ENCODE measurements around the gene ZNF846. TPM values are rescaled to one million over a fixed set of nuclear protein-coding genes. Genes with fewer than 3 reads are reported as not detected.
"Not testable (repeated sequence)": the region's sequence is repeated elsewhere in the genome, so short reads cannot be mapped to it uniquely, and the experiment has no call there.

Gene ZNF846
- total RNA-seq, 2 donors from 2014 or later: 13.5 to 18.2 TPM

- intact Hi-C loops (cut with DNase I): loop anchor here in 1 of 2 donors (10.0 kb wide), 2 partner anchors 162 to 472 kb away; partner anchors contain the start of gene ZNF561
- DNase-seq (ENCODE audit: low spot score): peak; percentile 34
These were observed 18.3 kb upstream of the ZNF846 start for GRCh38 chr19:9786819-9787218.

DNA sequence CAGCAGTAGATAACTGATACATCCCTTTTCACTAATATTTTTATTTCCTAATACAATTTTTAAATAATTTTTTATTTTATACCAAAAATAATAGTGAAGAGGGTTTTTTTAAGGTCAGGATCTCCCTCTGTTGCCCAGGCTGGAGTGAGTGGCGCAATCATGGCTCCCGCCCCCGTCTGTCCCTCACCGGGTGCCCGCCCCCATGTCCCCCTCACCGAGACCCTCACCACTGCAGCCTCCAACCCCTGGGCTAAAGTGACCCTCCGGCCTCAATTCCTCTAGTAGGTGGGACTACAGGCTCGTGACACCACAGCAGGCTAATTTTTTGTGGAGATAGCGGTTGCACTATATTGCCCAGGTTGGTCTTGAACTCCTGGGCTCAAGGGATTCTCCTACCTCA lies 17.8 kb upstream of the ZNF846 start:
- peak; percentile 75 for DNase-seq (ENCODE audit: low spot score)
- intact Hi-C loops (cut with DNase I): loop anchor here in 1 of 2 donors (10.0 kb wide), 2 partner anchors 162 to 472 kb away; partner anchors contain the start of gene ZNF561

DNA sequence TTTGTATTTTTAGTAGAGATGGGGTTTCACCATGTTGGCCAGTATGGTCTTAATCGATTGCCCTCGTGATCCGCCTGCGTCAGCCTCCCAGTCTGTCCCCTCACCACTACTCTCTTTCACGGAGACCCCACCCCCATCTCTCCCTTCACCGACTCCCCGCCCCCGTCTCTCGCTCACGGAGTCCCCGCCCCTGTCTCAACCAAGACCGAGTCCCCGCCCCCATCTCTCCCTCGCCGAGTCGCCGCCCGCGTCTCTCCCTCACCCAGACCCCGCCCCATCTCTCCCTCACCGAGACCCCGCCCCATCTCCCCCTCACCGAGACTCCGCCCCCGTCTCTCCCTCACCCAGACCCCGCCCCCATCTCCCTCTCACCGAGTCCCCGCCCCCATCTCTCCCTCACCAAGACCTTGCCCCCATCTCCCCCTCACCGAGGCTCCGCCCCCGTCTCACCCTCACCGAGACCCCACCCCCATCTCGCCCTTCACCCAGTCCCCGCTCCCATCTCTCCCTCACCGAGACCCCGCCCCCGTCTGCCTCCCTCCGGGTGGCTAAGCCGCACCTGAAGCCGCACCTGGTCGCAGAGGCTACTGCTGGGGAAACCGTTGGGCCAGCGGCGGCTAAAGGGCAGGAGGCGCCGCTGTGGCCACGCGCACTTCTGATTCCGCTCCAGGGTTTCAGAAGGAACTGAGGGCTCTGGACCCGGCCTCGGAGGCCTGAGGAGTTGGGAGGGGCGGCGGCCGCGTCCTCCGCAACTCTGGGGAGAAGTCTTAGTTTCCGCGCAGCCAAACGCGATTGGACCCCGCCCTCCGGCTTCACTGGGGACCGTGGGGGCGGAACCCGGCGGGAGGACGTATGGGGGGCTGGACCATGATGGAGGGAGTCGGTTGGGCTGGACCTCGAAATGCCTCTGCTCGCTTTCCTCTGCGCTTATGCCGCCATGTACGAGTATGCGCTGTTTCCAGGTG lies 17.1 kb upstream of the ZNF846 start:
- intact Hi-C loops (cut with DNase I): loop anchor here in 1 of 2 donors (10.0 kb wide), 2 partner anchors 161 to 471 kb away; partner anchors contain the start of gene ZNF561
- peak; percentile 99 for DNase-seq (ENCODE audit: low spot score)

DNA sequence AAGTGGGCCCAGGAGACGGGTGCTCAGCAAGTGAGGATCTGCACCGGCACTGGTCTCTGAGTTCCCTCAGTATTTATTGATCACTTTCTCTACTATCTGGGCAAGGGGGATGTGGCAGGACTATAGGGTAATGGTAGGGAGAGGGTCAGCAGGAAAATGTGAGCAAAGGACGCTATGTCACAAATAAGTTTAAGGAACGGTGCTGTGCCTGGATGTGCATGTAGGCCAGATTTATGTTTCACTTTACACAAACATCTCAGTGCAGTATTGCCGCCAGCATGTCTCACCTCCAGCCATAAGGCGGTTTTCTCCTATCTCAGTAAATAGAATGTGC lies 15.6 kb upstream of the ZNF846 start:
- DNase-seq (ENCODE audit: low spot score): not testable (repeated sequence)
- intact Hi-C loops (cut with DNase I): loop anchor here in 1 of 2 donors (10.0 kb wide), 2 partner anchors 159 to 469 kb away; partner anchors contain the start of gene ZNF561

DNA sequence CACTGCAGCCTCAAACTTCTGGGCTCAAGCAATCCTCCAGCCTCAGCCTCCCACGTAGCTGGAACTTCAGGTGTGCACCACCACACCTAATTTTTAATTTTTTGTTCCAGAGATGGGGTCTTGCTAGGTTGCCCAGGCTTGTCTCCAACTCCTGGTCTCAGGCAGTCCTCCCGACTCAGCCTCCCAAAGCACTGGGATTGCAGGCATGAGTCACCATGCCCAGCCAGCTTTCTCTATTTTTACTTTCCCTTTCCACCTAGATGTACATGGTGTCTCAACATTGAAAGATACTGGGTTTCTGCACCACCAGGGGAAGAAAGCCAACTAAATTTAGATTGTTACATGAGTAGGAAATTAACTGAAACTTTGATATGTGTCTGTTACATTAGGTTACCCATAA lies 13.8 kb upstream of the ZNF846 start:
- intact Hi-C loops (cut with DNase I): loop anchor here in 1 of 2 donors (10.0 kb wide), 2 partner anchors 158 to 468 kb away; partner anchors contain the start of gene ZNF561

DNA sequence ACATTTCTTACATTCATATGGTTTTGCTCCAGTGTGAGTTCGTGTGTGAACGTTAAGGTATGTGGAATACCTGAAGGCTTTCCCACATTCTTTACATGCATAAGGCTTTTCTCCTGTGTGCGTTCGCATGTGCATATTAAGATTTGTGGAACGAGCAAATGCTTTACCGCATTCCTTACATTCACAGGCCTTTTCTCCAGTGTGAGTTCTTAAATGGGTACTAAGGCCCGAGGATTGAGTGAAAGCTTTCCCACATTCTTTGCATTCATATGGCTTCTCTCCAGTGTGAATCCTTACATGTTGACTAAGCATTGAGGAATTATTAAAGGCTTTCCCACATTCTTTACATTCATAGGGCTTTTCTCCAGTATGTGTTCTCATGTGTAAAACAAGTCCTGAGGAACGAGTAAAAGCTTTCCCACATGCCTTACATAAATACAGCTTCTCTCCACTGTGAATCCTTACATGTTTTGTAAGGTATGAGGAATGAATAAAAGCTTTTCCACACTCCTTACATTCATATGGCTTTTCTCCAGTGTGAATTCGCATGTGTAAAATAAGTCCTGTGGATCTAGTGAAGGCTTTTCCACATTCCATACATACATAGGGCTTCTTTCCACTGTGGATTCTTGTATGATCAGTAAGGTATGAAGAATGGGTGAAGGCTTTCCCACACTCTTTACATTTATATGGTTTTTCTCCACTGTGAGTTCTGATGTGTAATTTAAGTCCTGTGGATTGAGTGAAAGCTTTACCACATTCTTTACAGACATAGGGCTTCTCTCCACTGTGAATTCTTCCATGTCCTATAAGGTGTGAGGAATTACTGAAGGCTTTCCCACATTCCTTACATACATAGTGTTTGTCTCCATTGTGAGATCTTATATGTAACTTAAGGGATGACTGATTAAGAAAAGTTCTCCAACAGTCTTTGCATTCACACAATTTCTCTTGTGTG lies 10.7 kb downstream of the ZNF846 start:
- DNase-seq (ENCODE audit: low spot score): no peak
- intact Hi-C loops (cut with DNase I): no loop called here

More for the DNA sequence above, 13.8 kb upstream of the ZNF846 start:
- no peak for DNase-seq (ENCODE audit: low spot score)

- no peak for DNase-seq (ENCODE audit: low spot score)
- intact Hi-C loops (cut with DNase I): no loop called here
These were observed 15.7 kb downstream of the ZNF846 start for GRCh38 chr19:9752701-9753443.

GRCh38 chr19:9751446-9751845 lies 17.1 kb downstream of the ZNF846 start:
- intact Hi-C loops (cut with DNase I): no loop called here
- no peak for DNase-seq (ENCODE audit: low spot score)

DNA sequence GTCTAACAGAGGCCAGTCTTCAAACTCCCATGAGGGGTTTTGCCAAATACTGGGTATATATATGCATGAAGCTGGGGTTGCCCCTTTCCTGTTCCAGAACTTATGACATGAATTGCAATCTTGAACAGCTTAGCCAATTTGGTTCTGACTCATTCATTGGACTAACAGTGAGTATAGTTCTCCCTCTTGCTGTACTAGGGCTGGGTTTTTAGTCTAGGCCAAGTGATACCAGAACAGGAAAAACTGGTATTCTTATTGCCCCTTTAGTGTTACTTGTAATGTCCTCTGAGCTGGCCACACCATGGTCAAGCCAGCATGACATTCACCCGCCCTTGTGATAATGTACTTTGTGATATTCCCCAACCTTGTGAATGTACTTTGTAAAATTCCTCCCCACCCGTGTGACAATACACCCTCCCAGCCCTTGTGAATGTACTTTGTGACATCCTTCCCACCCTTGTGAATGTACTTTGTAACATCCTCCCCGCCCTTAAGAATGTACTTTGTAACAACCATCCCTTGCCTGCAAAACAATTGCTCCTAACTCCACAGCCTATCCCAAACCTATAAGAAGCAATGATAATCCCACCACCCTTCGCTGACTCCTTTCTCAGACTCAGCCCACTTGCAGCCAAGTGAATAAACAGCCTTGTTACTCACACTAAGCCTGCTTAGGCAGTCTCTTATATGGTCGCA lies 26.9 kb downstream of the ZNF846 start:
- no peak for DNase-seq (ENCODE audit: low spot score)
- intact Hi-C loops (cut with DNase I): no loop called here

GRCh38 chr19:9735986-9736385 lies 32.6 kb downstream of the ZNF846 start:
- no peak for DNase-seq (ENCODE audit: low spot score)
- intact Hi-C loops (cut with DNase I): no loop called here

- DNase-seq (ENCODE audit: low spot score); intact Hi-C loops (cut with DNase I): not testable (repeated sequence)
These were observed 38.5 kb downstream of the ZNF846 start for GRCh38 chr19:9730056-9730455.

- intact Hi-C loops (cut with DNase I): no loop called here
- DNase-seq (ENCODE audit: low spot score): no peak
These were observed 39.4 kb downstream of the ZNF846 start for GRCh38 chr19:9729162-9729561.

GRCh38 chr19:9727644-9728043 lies 40.9 kb downstream of the ZNF846 start:
- intact Hi-C loops (cut with DNase I): no loop called here
- no peak for DNase-seq (ENCODE audit: low spot score)

DNA sequence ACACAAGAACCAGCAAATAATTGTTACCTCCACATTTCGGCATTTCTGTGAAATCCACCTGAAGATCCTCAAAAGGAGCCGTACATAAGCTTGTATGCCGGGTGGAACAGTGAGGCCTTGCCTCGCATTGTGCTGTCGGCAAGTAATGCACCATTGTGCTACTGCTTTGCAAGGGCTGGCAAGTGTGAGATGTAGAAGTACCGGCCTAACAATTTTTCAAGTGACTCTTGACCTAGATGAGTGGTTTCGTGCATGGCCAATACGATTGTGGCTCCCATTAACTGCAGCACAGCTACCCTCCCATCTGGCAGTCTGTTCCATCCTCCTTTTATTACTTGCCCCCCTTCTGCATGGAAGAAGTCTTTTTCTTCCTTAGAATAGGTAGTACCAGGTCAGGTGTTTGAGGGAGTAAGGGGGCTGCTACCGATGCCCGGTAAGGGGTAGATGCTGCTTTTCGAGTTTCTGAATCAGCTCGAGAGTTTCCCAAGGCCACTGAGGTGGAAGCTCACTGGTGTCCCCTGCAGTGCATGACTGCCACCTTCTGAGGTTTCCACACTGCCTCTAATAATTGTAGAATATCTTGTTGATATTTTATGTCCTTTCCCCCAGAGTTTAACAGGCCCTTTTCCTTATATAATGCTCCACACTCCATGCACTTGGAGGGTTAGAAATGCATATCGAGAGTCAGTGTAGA lies 42.9 kb downstream of the ZNF846 start:
- intact Hi-C loops (cut with DNase I); DNase-seq (ENCODE audit: low spot score): not testable (repeated sequence)

GRCh38 chr19:9724157-9724556 lies 44.4 kb downstream of the ZNF846 start:
- intact Hi-C loops (cut with DNase I): no loop called here
- no peak for DNase-seq (ENCODE audit: low spot score)

DNA sequence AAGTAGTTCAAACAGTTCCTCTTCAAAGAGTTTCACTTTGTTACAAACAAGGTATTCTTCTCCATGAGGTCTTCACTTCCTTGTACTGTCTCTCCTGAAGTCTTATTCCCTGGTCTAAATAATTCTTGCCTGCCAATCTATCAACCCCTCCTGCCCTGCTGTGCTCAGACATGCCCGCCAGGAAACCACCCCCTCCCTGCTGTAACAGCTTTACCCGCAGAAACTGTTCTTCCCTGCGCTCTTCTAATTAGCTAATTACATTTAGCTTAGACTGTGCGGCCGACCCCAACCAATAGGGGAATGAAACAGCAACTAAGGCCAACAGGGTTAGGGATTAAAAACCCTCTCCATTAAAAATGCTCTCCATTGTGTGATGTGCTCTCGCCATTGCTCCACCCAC lies 46.7 kb downstream of the ZNF846 start:
- intact Hi-C loops (cut with DNase I): no loop called here
- DNase-seq (ENCODE audit: low spot score): no peak

GRCh38 chr19:9720541-9720940 lies 48.0 kb downstream of the ZNF846 start:
- DNase-seq (ENCODE audit: low spot score): no peak
- intact Hi-C loops (cut with DNase I): no loop called here

DNA sequence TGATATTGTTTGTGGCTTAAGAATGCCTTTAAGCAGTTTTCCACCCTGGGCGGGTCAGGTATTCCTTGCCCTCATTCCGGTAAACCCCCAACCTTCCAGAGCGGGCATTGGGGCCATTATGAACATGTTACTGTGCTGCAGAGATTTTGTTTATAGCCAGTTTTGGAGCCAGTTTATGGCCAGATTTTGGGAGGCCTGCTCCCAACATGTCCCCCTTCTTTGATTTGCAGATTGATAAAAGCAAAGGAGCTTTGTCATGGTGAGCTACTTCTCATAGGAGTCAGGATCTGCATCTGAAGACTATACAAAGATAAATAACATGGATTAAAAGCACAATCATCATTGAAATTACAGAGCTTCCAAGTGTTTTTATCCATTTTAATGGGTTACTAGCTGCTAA lies 56.7 kb downstream of the ZNF846 start:
- DNase-seq (ENCODE audit: low spot score): no peak

More for the DNA sequence above, 56.7 kb downstream of the ZNF846 start:
- intact Hi-C loops (cut with DNase I): no loop called here

Data from posterior vena cava (tissue), 2 donors.